Left lung (tissue), 10 donors: ENCODE data around the gene NOVA1. TPM values are rescaled to one million over a fixed set of nuclear protein-coding genes. Genes with fewer than 3 reads are reported as not detected.

Experiments used
- ATAC-seq: fragments of 200-7000 bp; cut with Tn5 transposase; one replicate; pipeline ENCODE4 v1.9.1; 2020; ENCODE audit warnings: moderate library complexity
- DNase-seq, 4 donors: peaks; one replicate each; pipeline ENCODE4 v3.0.0-alpha.2; 2013 to 2020
- H3K27ac ChIP-seq, 2 donors: fragments of 200-600 bp; sonication (generic) in 1 of 2; one replicate each; pipeline versions ENCODE4 v1.5.0 to v1.8.0; 2020 to 2021
- H3K27me3 ChIP-seq, 2 donors: fragments of 200-600 bp; sonication (generic) in 1 of 2; one replicate each; pipeline versions ENCODE4 v1.5.0 to v1.8.0; 2020 to 2021
- H3K36me3 ChIP-seq, 2 donors: fragments of 200-600 bp; sonication (generic) in 1 of 2; one replicate each; pipeline versions ENCODE4 v1.5.0 to v1.8.0; 2020 to 2021
- H3K4me1 ChIP-seq, 2 donors: fragments of 200-600 bp; one replicate each; pipeline ENCODE4 v1.8.0; 2021
- H3K4me3 ChIP-seq, 2 donors: fragments of 200-600 bp; sonication (generic) in 1 of 2; one replicate each; pipeline versions ENCODE4 v1.5.0 to v1.8.0; 2020 to 2021; ENCODE audit warnings: mild to moderate bottlenecking in 1 of 2
- H3K9me3 ChIP-seq, 2 donors: fragments of 200-600 bp; sonication (generic) in 1 of 2; one replicate each; pipeline versions ENCODE4 v1.5.0 to v1.8.0; 2020 to 2021
- CTCF ChIP-seq, 2 donors: fragments of 200-600 bp; sonication (generic) in 1 of 2; IDR thresholded peaks; one replicate each; pipeline versions ENCODE4 v1.5.0 to v1.8.0; 2021; ENCODE audit warnings: antibody characterized with exemption in 2 of 2
- intact Hi-C, 2 donors: fragments of 100-400 bp; cut with DNase I; formaldehyde crosslinking; loops; one replicate each; pipeline versions ENCODE4 v1.11.2 to v1.14.2; 2022
- polyA plus RNA-seq, 6 donors: library from polyadenylated mRNA; unstranded; fragments of 120-200 nt; gene quantifications; one replicate each; pipeline ENCODE4 v1.2.1, GENCODE V29; 2013; ENCODE audit not compliant: insufficient read length in 6 of 6
- total RNA-seq, 2 donors: library from RNA; stranded (reverse); fragmentation: NEBNext Ultra II Directional; extraction: Animal tissue kit (Norgen Biotek cat#: 25700); gene quantifications; one replicate each; pipeline ENCODE4 v1.2.1, GENCODE V29; 2021
- donor health status: DM: no; HTN: yes; CAD: no.
- donor health status: DM: no; HTN: no; CAD: no.

The NOVA1 gene
- total and polyA plus RNA-seq, 8 donors: 1.5 to 21.8 (median 16.0) TPM

- no peak for ATAC-seq
- Histone ChIP-seq H3K27ac (no peak overlapping the region), H3K36me3 (no peaks in the 10 kb centered on the region), H3K27me3 (no peaks in the 10 kb centered on the region), H3K9me3 (no peaks in the 10 kb centered on the region), H3K4me3 (no peak overlapping the region), H3K4me1 (no peaks in the 10 kb centered on the region)
- DNase-seq: peak in 2 of 4 donors; percentile 42 to 48
- intact Hi-C loops: no loop called here
- no peak for TF ChIP-seq CTCF (IDR thresholded peaks at IDR 0.05)
Measured at GRCh38 chr14:26517771-26518170, 80.1 kb downstream of the NOVA1 start.

- Histone ChIP-seq H3K9me3 (peaks cover 0 to 4% of the 10 kb centered on the region in 2 donors), H3K36me3 (no peaks in the 10 kb centered on the region), H3K27me3 (no peaks in the 10 kb centered on the region), H3K4me3 (no peak overlapping the region), H3K27ac (no peak overlapping the region), H3K4me1 (no peaks in the 10 kb centered on the region)
- no peak for TF ChIP-seq CTCF (IDR thresholded peaks at IDR 0.05)
- DNase-seq (no peak), ATAC-seq (no peak)
- intact Hi-C loops: no loop called here
Measured at GRCh38 chr14:26500028-26500427, 97.8 kb downstream of the NOVA1 start.

- Histone ChIP-seq H3K9me3 (peaks cover 0 to 4% of the 10 kb centered on the region in 2 donors), H3K4me3 (no peak overlapping the region), H3K27me3 (no peaks in the 10 kb centered on the region), H3K27ac (no peak overlapping the region), H3K36me3 (no peaks in the 10 kb centered on the region), H3K4me1 (no peaks in the 10 kb centered on the region)
- ATAC-seq (no peak), DNase-seq (no peak)
- intact Hi-C loops: no loop called here
- no peak for TF ChIP-seq CTCF (IDR thresholded peaks at IDR 0.05)
Measured at GRCh38 chr14:26499546-26499945, 98.3 kb downstream of the NOVA1 start.

GRCh38 chr14:26486922-26487321 lies 110.9 kb downstream of the NOVA1 start:
- Histone ChIP-seq H3K36me3 (no peaks in the 10 kb centered on the region), H3K9me3 (no peaks in the 10 kb centered on the region), H3K4me1 (no peaks in the 10 kb centered on the region), H3K4me3 (no peak overlapping the region), H3K27me3 (no peaks in the 10 kb centered on the region), H3K27ac (no peak overlapping the region)
- TF ChIP-seq CTCF (IDR thresholded peaks at IDR 0.05): no peak
- DNase-seq (no peak), ATAC-seq (no peak)
- intact Hi-C loops: no loop called here

GRCh38 chr14:26484562-26484961 lies 113.3 kb downstream of the NOVA1 start:
- no peak for DNase-seq
- Histone ChIP-seq H3K36me3 (no peaks in the 10 kb centered on the region), H3K9me3 (no peaks in the 10 kb centered on the region), H3K27ac (no peak overlapping the region), H3K4me3 (no peak overlapping the region), H3K27me3 (no peaks in the 10 kb centered on the region), H3K4me1 (no peaks in the 10 kb centered on the region)
- intact Hi-C loops: no loop called here
- no peak for ATAC-seq
- no peak for TF ChIP-seq CTCF (IDR thresholded peaks at IDR 0.05)
